Astrocyte (in vitro differentiated cells and primary cell): ENCODE measurements around the gene AWAT2. TPM values are rescaled to one million over a fixed set of nuclear protein-coding genes. Genes with fewer than 3 reads are reported as not detected.
A peak's percentile ranks its signal among the peaks of the same experiment; 100 is the strongest.

Source experiments
- DNase-seq: peaks from one replicate; pipeline ENCODE4 v3.0.0-alpha.2; 2010; ENCODE audit warnings: low read depth
- FAIRE-seq: peaks from 2 replicates; lab custom pipeline; 2011; peaks lifted over from hg19 to GRCh38; lab: Jason Lieb, UNC
- H2AFZ ChIP-seq: 2 replicates; pipeline ENCODE4 v1.6.0; 2012; ENCODE audit warnings: low read depth, low read length, inconsistent platforms
- H3K27ac ChIP-seq: 2 replicates; pipeline ENCODE4 v1.5.1; 2011; ENCODE audit warnings: low read depth, low read length, inconsistent platforms
- H3K27me3 ChIP-seq: 2 replicates; pipeline ENCODE4 v1.6.0; 2011; ENCODE audit warnings: low read length, inconsistent platforms; ENCODE audit not compliant: insufficient read depth
- H3K36me3 ChIP-seq: 2 replicates; pipeline ENCODE4 v1.5.1; 2011; ENCODE audit warnings: low read length, inconsistent platforms; ENCODE audit not compliant: insufficient read depth
- H3K4me1 ChIP-seq: 2 replicates; pipeline ENCODE4 v1.5.1; 2011; ENCODE audit warnings: low read length, inconsistent platforms; ENCODE audit not compliant: insufficient read depth
- H3K4me2 ChIP-seq: 2 replicates; pipeline ENCODE4 v1.6.0; 2012; ENCODE audit warnings: low read length, inconsistent platforms
- H3K4me3 ChIP-seq: 2 replicates; pipeline ENCODE4 v1.5.1; 2011; ENCODE audit warnings: low read depth, mild to moderate bottlenecking, low read length, inconsistent platforms; ENCODE audit not compliant: insufficient read depth
- H3K79me2 ChIP-seq: 2 replicates; pipeline ENCODE4 v1.6.0; 2012; ENCODE audit warnings: mild to moderate bottlenecking, low read length, inconsistent platforms; ENCODE audit not compliant: insufficient read depth
- H3K9ac ChIP-seq: 2 replicates; pipeline ENCODE4 v1.6.0; 2012; ENCODE audit warnings: mild to moderate bottlenecking, low read length, inconsistent platforms
- H3K9me3 ChIP-seq: 2 replicates; pipeline ENCODE4 v1.5.1; 2012; ENCODE audit warnings: low read depth, mild to moderate bottlenecking, low read length, inconsistent platforms; ENCODE audit not compliant: insufficient read depth
- H4K20me1 ChIP-seq: 2 replicates; pipeline ENCODE4 v1.6.0; 2012; ENCODE audit warnings: low read length, inconsistent platforms; ENCODE audit not compliant: insufficient read depth
- H3K27ac Mint-ChIP-seq: one replicate; pipeline ENCODE4 v1.8.0; 2021; ENCODE audit warnings: mild to moderate bottlenecking, mixed read lengths; ENCODE audit not compliant: unreplicated experiment
- H3K27me3 Mint-ChIP-seq: one replicate; pipeline ENCODE4 v1.8.0; 2021; ENCODE audit warnings: low read depth, mixed read lengths; ENCODE audit not compliant: unreplicated experiment
- H3K36me3 Mint-ChIP-seq: one replicate; pipeline ENCODE4 v1.8.0; 2021; ENCODE audit warnings: low read depth, mixed read lengths; ENCODE audit not compliant: unreplicated experiment
- H3K4me1 Mint-ChIP-seq: one replicate; pipeline ENCODE4 v1.8.0; 2021; ENCODE audit warnings: low read depth, mixed read lengths; ENCODE audit not compliant: unreplicated experiment
- H3K4me3 Mint-ChIP-seq: one replicate; pipeline ENCODE4 v1.8.0; 2021; ENCODE audit warnings: mild to moderate bottlenecking, moderate library complexity, mixed read lengths; ENCODE audit not compliant: unreplicated experiment
- H3K9me3 Mint-ChIP-seq: one replicate; pipeline ENCODE4 v1.8.0; 2021; ENCODE audit warnings: mild to moderate bottlenecking, mixed read lengths; ENCODE audit not compliant: unreplicated experiment
- EZH2 ChIP-seq: IDR thresholded peaks from 2 replicates; pipeline ENCODE4 v1.6.1; 2012; ENCODE audit warnings: mild to moderate bottlenecking, low read length, inconsistent platforms; ENCODE audit not compliant: insufficient read depth
- total RNA-seq: library from RNA; stranded (reverse); gene quantifications from 2 replicates; pipeline ENCODE4 v1.2.1, GENCODE V29; 2021
- TF ChIP-seq, protein P1 (sequence below): IDR thresholded peaks from 2 replicates; pipeline ENCODE4 v1.5.1; 2011; ENCODE audit warnings: low read depth, mild to moderate bottlenecking, inconsistent platforms, low read length, moderate library complexity; ENCODE audit not compliant: insufficient read depth

AWAT2 gene
- total RNA-seq, 1 donor from 2014 or later = not detected

DNA sequence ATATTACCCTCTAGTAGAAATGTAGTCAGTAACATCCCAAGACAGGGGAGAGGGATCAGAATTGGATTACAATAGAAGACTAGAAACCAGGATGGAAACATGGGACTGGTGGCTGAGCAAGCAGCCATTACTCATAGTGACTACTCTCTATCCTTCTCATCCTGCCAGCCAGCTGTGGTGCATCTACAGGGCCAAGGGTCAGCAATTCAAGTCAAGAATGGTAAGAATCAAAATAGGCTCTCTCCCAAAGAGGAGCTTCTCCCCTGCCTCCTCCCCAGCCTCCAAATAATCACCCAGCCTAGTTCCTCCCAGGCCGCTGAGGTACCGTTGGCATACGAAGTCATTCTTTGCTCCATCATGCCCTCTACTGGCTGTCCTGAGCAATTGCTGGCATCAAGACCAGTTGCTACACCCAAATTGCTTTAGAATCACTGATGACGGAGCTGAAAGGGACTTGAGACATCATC is 19.4 kb downstream of the AWAT2 start:
- H3K36me3 ChIP-seq = no peaks in the 10 kb centered on the region
- FAIRE-seq (peak; percentile 90), DNase-seq (peak; percentile 12)
- TF ChIP-seq EZH2 = no peak
- TF ChIP-seq, protein P1, sequence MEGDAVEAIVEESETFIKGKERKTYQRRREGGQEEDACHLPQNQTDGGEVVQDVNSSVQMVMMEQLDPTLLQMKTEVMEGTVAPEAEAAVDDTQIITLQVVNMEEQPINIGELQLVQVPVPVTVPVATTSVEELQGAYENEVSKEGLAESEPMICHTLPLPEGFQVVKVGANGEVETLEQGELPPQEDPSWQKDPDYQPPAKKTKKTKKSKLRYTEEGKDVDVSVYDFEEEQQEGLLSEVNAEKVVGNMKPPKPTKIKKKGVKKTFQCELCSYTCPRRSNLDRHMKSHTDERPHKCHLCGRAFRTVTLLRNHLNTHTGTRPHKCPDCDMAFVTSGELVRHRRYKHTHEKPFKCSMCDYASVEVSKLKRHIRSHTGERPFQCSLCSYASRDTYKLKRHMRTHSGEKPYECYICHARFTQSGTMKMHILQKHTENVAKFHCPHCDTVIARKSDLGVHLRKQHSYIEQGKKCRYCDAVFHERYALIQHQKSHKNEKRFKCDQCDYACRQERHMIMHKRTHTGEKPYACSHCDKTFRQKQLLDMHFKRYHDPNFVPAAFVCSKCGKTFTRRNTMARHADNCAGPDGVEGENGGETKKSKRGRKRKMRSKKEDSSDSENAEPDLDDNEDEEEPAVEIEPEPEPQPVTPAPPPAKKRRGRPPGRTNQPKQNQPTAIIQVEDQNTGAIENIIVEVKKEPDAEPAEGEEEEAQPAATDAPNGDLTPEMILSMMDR = peak; percentile 68
- no peak overlapping the region for H3K27ac ChIP-seq
- no peaks in the 10 kb centered on the region for H3K9me3 ChIP-seq
- no peak overlapping the region for H3K9ac ChIP-seq
- H3K4me3 ChIP-seq = no peak overlapping the region
- no peaks in the 10 kb centered on the region for H3K27me3 Mint-ChIP-seq
- no peaks in the 10 kb centered on the region for H3K36me3 Mint-ChIP-seq
- no peak overlapping the region for H2AFZ ChIP-seq
- H3K9me3 Mint-ChIP-seq = no peaks in the 10 kb centered on the region
- no peaks in the 10 kb centered on the region for H3K27me3 ChIP-seq
- no peak overlapping the region for H3K4me3 Mint-ChIP-seq
- peaks cover 8% of the 10 kb centered on the region for H3K4me1 ChIP-seq
- H4K20me1 ChIP-seq = no peaks in the 10 kb centered on the region
- H3K79me2 ChIP-seq = no peaks in the 10 kb centered on the region
- no peak overlapping the region for H3K27ac Mint-ChIP-seq
- peaks cover 18% of the 10 kb centered on the region for H3K4me1 Mint-ChIP-seq
- H3K4me2 ChIP-seq = no peak overlapping the region

DNA sequence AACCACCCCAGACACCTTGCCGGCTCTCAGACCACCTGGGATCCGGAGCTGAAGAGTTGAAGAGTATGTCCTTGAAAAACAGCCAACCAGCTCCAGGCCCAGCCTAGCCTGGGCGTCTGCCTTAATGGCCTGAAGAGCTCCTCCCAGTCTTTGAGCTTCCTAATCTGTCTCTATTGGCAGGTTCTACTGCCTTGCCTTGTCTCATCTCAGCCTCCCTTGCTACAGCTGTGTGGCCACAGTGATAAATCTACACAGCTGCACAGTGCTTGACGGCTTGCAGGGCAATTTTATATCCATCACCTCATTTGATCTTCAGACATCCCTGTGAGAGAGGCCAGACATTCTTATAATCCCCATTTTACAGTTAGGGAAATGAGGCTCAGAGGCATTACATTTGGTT is 19.9 kb downstream of the AWAT2 start:
- Histone ChIP-seq H2AFZ (no peak overlapping the region), H3K4me2 (no peak overlapping the region), H3K36me3 (no peaks in the 10 kb centered on the region), H3K9me3 (no peaks in the 10 kb centered on the region), H3K4me1 (peaks cover 8% of the 10 kb centered on the region), H4K20me1 (no peaks in the 10 kb centered on the region), H3K27ac (no peak overlapping the region), H3K4me3 (no peak overlapping the region), H3K79me2 (no peaks in the 10 kb centered on the region), H3K27me3 (no peaks in the 10 kb centered on the region), H3K9ac (no peak overlapping the region)
- Mint-ChIP-seq H3K4me1 (peaks cover 21% of the 10 kb centered on the region), H3K27me3 (no peaks in the 10 kb centered on the region), H3K4me3 (no peak overlapping the region), H3K36me3 (no peaks in the 10 kb centered on the region), H3K27ac (no peak overlapping the region), H3K9me3 (no peaks in the 10 kb centered on the region)
- FAIRE-seq (no peak), DNase-seq (no peak)
- no peak for TF ChIP-seq EZH2
- TF ChIP-seq, protein P1 = no peak

DNA sequence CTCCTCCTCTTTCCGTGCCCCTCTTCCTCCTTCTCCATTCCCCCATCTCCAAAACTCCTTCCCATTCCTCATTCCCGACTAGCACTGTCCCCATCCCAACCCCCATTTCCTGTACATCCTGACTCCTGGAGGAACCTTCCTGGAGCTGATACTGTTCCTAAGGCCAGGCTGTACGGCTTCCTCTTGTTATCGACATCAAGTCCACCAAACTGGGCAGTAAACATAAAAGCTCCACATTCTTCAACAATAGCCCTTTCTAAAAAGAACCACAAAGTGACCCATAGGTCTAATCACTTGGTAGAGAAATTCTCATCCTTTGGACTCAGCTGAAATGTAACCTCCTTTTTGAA is 22.9 kb downstream of the AWAT2 start:
- Mint-ChIP-seq H3K4me3 (no peak overlapping the region), H3K27ac (peak overlapping the region; percentile 34), H3K9me3 (no peaks in the 10 kb centered on the region), H3K4me1 (peaks cover 35% of the 10 kb centered on the region), H3K27me3 (no peaks in the 10 kb centered on the region), H3K36me3 (no peaks in the 10 kb centered on the region)
- Histone ChIP-seq H3K36me3 (no peaks in the 10 kb centered on the region), H3K4me3 (no peak overlapping the region), H3K4me2 (peak overlapping the region; percentile 36), H3K9ac (no peak overlapping the region), H3K27ac (no peak overlapping the region), H4K20me1 (no peaks in the 10 kb centered on the region), H2AFZ (no peak overlapping the region), H3K27me3 (no peaks in the 10 kb centered on the region), H3K79me2 (no peaks in the 10 kb centered on the region), H3K9me3 (no peaks in the 10 kb centered on the region), H3K4me1 (peaks cover 8% of the 10 kb centered on the region)
- no peak for TF ChIP-seq EZH2
- TF ChIP-seq, protein P1 = no peak
- no peak for FAIRE-seq
- DNase-seq = no peak
